Measurements from ENCODE around the gene IWS1. TPM values are rescaled to one million over a fixed set of nuclear protein-coding genes. Genes with fewer than 3 reads are reported as not detected.

IWS1 gene
- total and polyA plus RNA-seq, 10 donors, result 18.8 to 59.7 (median 43.3) TPM

GRCh38 chr2:127475788-127476187 is 50.5 kb downstream of the IWS1 start:
- H3K36me3 ChIP-seq, result peaks cover 0 to 13% (median 10%) of the 10 kb centered on the region in 6 donors
- no peak overlapping the region for H3K27ac ChIP-seq
- intact Hi-C loops (cut with DNase I; ENCODE audit: low total_unique reads), result loop anchor here (5.0 to 10.0 kb wide), 2 partner anchors 151 to 278 kb away; no protein-coding TSS in a partner anchor
- no peaks in the 10 kb centered on the region for H3K27me3 ChIP-seq (replicated peaks in 1 of 7)
- H3K4me3 ChIP-seq, result no peak overlapping the region
- 91 to 99% (median 98%) methylated on average over 2 of the region's 2 CpGs for WGBS, 5 donors
- peaks cover 0 to 9% (median 4%) of the 10 kb centered on the region in 8 donors for H3K9me3 ChIP-seq
- H3K4me1 ChIP-seq, result no peaks in the 10 kb centered on the region
- no peak for DNase-seq
- TF ChIP-seq POLR2AphosphoS5 (IDR thresholded peaks at IDR 0.05), result no peak
- no peak for TF ChIP-seq CTCF (IDR thresholded peaks at IDR 0.05 in 8 of 11, conservative IDR thresholded peaks at IDR 0.05 in 3 of 11)
- TF ChIP-seq POLR2A (IDR thresholded peaks at IDR 0.05), result no peak

- Histone ChIP-seq H3K36me3 (peaks cover 0 to 30% (median 13%) of the 10 kb centered on the region in 6 donors), H3K27me3 (replicated peaks in 1 of 7) (no peaks in the 10 kb centered on the region), H3K27ac (no peak overlapping the region), H3K4me1 (no peaks in the 10 kb centered on the region), H3K9me3 (peaks cover 0 to 9% (median 4%) of the 10 kb centered on the region in 8 donors), H3K4me3 (no peak overlapping the region)
- TF ChIP-seq POLR2AphosphoS5 (IDR thresholded peaks at IDR 0.05) (no peak), CTCF (IDR thresholded peaks at IDR 0.05 in 8 of 11, conservative IDR thresholded peaks at IDR 0.05 in 3 of 11) (no peak), POLR2A (IDR thresholded peaks at IDR 0.05) (no peak)
- DNase-seq, result no peak
- intact Hi-C loops (cut with DNase I; ENCODE audit: low total_unique reads), result loop anchor here (10.0 kb wide), 1 partner anchor 147 kb away; no protein-coding TSS in a partner anchor
- WGBS, 5 donors, result 69 to 100% (median 87%) methylated on average over 1 of the region's 1 CpG
These were observed 54.0 kb downstream of the IWS1 start for GRCh38 chr2:127472268-127472667.

- no peaks in the 10 kb centered on the region for H3K4me1 ChIP-seq
- 90 to 97% (median 93%) methylated on average over 4 of the region's 4 CpGs for WGBS, 5 donors
- H3K27me3 ChIP-seq (replicated peaks in 1 of 7), result no peaks in the 10 kb centered on the region
- peaks cover 0 to 36% (median 14%) of the 10 kb centered on the region in 6 donors for H3K36me3 ChIP-seq
- no peak overlapping the region for H3K27ac ChIP-seq
- H3K4me3 ChIP-seq, result no peak overlapping the region
- H3K9me3 ChIP-seq, result peaks cover 0 to 9% (median 4%) of the 10 kb centered on the region in 8 donors
- DNase-seq, result no peak
- intact Hi-C loops (cut with DNase I; ENCODE audit: low total_unique reads), result loop anchor here (10.0 kb wide), 1 partner anchor 147 kb away; no protein-coding TSS in a partner anchor
- TF ChIP-seq CTCF (IDR thresholded peaks at IDR 0.05 in 8 of 11, conservative IDR thresholded peaks at IDR 0.05 in 3 of 11) (no peak), POLR2AphosphoS5 (IDR thresholded peaks at IDR 0.05) (no peak), POLR2A (IDR thresholded peaks at IDR 0.05) (no peak)
These were observed 54.9 kb downstream of the IWS1 start for GRCh38 chr2:127471286-127471988.

GRCh38 chr2:127469974-127470373 is 56.3 kb downstream of the IWS1 start:
- no peaks in the 10 kb centered on the region for H3K9me3 ChIP-seq
- H3K27ac ChIP-seq, result no peak overlapping the region
- no peak overlapping the region for H3K4me3 ChIP-seq
- TF ChIP-seq POLR2AphosphoS5 (IDR thresholded peaks at IDR 0.05), result no peak
- TF ChIP-seq CTCF (IDR thresholded peaks at IDR 0.05 in 8 of 11, conservative IDR thresholded peaks at IDR 0.05 in 3 of 11), result no peak
- no peak for TF ChIP-seq POLR2A (IDR thresholded peaks at IDR 0.05)
- H3K36me3 ChIP-seq, result peaks cover 0 to 42% (median 14%) of the 10 kb centered on the region in 6 donors
- H3K27me3 ChIP-seq (replicated peaks in 1 of 7), result no peaks in the 10 kb centered on the region
- intact Hi-C loops (cut with DNase I; ENCODE audit: low total_unique reads), result loop anchor here (10.0 kb wide), 1 partner anchor 145 kb away; no protein-coding TSS in a partner anchor
- DNase-seq, result no peak
- WGBS, 5 donors, result 94 to 99% (median 97%) methylated on average over 2 of the region's 2 CpGs
- H3K4me1 ChIP-seq, result no peaks in the 10 kb centered on the region
